Panc1 (cell line): ENCODE measurements around the gene EIF4E2. TPM values are rescaled to one million over a fixed set of nuclear protein-coding genes. Genes with fewer than 3 reads are reported as not detected.

Experiments used
- ATAC-seq: fragments of 200-7000 bp; cut with Tn5 transposase; 2 replicates; pipeline ENCODE4 v1.9.1; 2020; ENCODE audit warnings: mild to moderate bottlenecking, moderate library complexity
- BruUV-seq: library from RNA; stranded (reverse); fragments of 400-500 nt; replicated peaks from 2 replicates; lab custom pipeline; 2021; lab: Mats Ljungman, UMichigan
- CTCF ChIA-PET: fragments of 300-600 bp; sonication (Branson Sonifier 250); formaldehyde crosslinking; loops from one replicate; lab custom pipeline; 2022; ENCODE audit warnings: antibody characterized with exemption; lab: Charles Lee
- POLR2A ChIA-PET: fragments of 300-600 bp; sonication (Branson Sonifier 250); formaldehyde crosslinking; loops from one replicate; lab custom pipeline; 2022; ENCODE audit warnings: antibody characterized with exemption; lab: Charles Lee
- DNase-seq: peaks from one replicate; pipeline ENCODE4 v3.0.0-alpha.2; 2010; ENCODE audit warnings: low read depth, low spot score
- H3K27ac ChIP-seq: 2 replicates; pipeline ENCODE4 v1.5.1; 2011; ENCODE audit warnings: mild to moderate bottlenecking, low read length, inconsistent platforms
- H3K27me3 ChIP-seq: fragments of 200-500 bp; sonication (Bioruptor generic); 2 replicates; pipeline ENCODE4 v1.6.0; 2014; ENCODE audit warnings: low read length, inconsistent platforms; ENCODE audit not compliant: control insufficient read depth, insufficient read depth
- H3K36me3 ChIP-seq: fragments of 200-500 bp; sonication (Bioruptor generic); 2 replicates; pipeline ENCODE4 v1.5.1; 2014; ENCODE audit warnings: inconsistent platforms, mild to moderate bottlenecking, low read length, moderate library complexity; ENCODE audit not compliant: control insufficient read depth, insufficient read depth
- H3K4me1 ChIP-seq: 2 replicates; pipeline ENCODE4 v1.5.1; 2011; ENCODE audit warnings: inconsistent platforms, mild to moderate bottlenecking, low read length, moderate library complexity; ENCODE audit not compliant: control insufficient read depth, insufficient read depth
- H3K4me3 ChIP-seq, 2 experiments: 2 replicates each; pipeline ENCODE4 v1.5.1; 2011 to 2012; ENCODE audit warnings: low read depth in 2 of 2, low read length in 2 of 2, mild to moderate bottlenecking in 2 of 2, inconsistent platforms in 1 of 2, moderate library complexity in 1 of 2
- H3K9me3 ChIP-seq: fragments of 200-500 bp; sonication (Bioruptor generic); 2 replicates; pipeline ENCODE4 v1.5.1; 2014; ENCODE audit warnings: low read depth, mild to moderate bottlenecking, inconsistent platforms, low read length, moderate library complexity; ENCODE audit not compliant: control insufficient read depth, insufficient read depth
- POLR2AphosphoS5 ChIP-seq: IDR thresholded peaks from 2 replicates; pipeline ENCODE4 v1.6.1; 2012; ENCODE audit warnings: mild to moderate bottlenecking, low read depth, low read length, moderate library complexity
- SIN3A ChIP-seq: IDR thresholded peaks from 2 replicates; pipeline ENCODE4 v1.6.1; 2012; ENCODE audit warnings: low read depth, mild to moderate bottlenecking, low read length, moderate library complexity, borderline replicate concordance; ENCODE audit not compliant: insufficient read depth
- TCF7L2 ChIP-seq: IDR thresholded peaks from 2 replicates; pipeline ENCODE4 v1.6.1; 2011; ENCODE audit warnings: mild to moderate bottlenecking, low read depth, low read length, inconsistent platforms
- in situ Hi-C: cut with HindIII; loops from 2 replicates; pipeline ENCODE4 v1.10.0; 2016; ENCODE audit warnings: low sequenced_read_pairs, low pct_unique_long_range_greater_than_20kb
- intact Hi-C: fragments of 100-400 bp; cut with micrococcal nuclease; formaldehyde crosslinking; loops from one replicate; pipeline ENCODE4 v1.10.0; 2022; ENCODE audit not compliant: unreplicated experiment
- total RNA-seq: library from RNA; stranded (reverse); gene quantifications from one replicate; pipeline ENCODE4 v1.2.1, GENCODE V29; 2021; ENCODE audit not compliant: unreplicated experiment
- TF ChIP-seq, protein P1 (sequence below): fragments of 450-650 bp; IDR thresholded peaks from 2 replicates; pipeline ENCODE4 v1.5.1; 2017; ENCODE audit warnings: mild to moderate bottlenecking
- TF ChIP-seq, protein P2 (sequence below), 2 experiments: IDR thresholded peaks; 2 replicates each; pipeline ENCODE4 v1.6.1; 2011 to 2012; ENCODE audit warnings: low read depth in 2 of 2, control low read depth in 1 of 2, low read length in 1 of 2, mild to moderate bottlenecking in 1 of 2, moderate library complexity in 1 of 2; ENCODE audit not compliant: insufficient read depth in 1 of 2

The EIF4E2 gene
- total RNA-seq, 1 experiment from 2014 or later, result 84.0 TPM

DNA sequence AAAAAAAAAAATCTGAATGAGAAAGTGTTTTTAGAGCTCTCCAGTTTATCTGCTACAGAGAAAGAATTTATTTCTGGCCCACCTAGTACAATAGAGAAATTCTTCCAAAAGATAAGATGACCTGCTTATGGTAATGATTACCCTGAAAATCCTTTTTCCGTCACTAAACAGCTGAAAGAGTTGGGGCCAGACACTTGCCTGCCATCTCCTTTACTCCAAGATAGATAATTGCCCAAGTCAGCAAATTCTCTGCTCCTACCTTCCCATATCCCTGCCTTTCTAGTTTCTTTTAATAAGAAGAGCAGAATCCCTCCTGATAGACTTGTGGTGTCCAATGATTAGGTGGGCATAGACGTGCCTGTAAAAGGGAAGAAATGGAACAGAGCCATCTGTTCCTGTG is 28.1 kb downstream of the EIF4E2 start:
- ChIA-PET CTCF (no interaction called here), POLR2A (interaction anchor here (0.6 kb wide), 1 partner anchor 355 kb away, joined by 3 read pairs; no protein-coding TSS in a partner anchor)
- in situ Hi-C loops (no loop called here), intact Hi-C loops (no loop called here)
- no peak for TF ChIP-seq SIN3A
- Histone ChIP-seq H3K27me3 (no peaks in the 10 kb centered on the region), H3K9me3 (no peaks in the 10 kb centered on the region), H3K27ac (no peak overlapping the region), H3K4me1 (no peaks in the 10 kb centered on the region), H3K36me3 (peaks cover 4% of the 10 kb centered on the region), H3K4me3 (no peak overlapping the region)
- no TSS peak for BruUV-seq
- no peak for ATAC-seq
- no peak for DNase-seq

DNA sequence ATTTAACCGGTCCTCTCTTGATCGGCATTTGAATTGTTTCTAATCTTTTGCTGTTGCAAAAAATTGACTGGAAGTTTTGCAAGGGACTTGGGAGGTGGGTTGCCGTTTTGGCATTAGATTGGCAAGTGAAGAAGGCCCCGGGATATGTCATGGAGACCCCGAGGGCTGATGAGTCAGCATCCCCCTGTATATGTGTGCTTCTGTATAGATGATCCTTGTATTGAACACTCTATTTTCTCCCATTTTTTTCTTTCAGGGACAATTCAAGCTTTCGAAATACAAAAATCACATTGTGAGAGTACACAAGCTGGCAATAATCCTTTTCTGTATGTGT is 30.1 kb downstream of the EIF4E2 start:
- H3K4me1 ChIP-seq, result no peaks in the 10 kb centered on the region
- H3K27me3 ChIP-seq, result no peaks in the 10 kb centered on the region
- in situ Hi-C loops (no loop called here), intact Hi-C loops (no loop called here)
- H3K36me3 ChIP-seq, result peaks cover 4% of the 10 kb centered on the region
- no peak for ATAC-seq
- no peak overlapping the region for H3K27ac ChIP-seq
- DNase-seq, result no peak
- TF ChIP-seq TCF7L2 (no peak), POLR2AphosphoS5 (no peak), SIN3A (no peak)
- TF ChIP-seq, protein P1, sequence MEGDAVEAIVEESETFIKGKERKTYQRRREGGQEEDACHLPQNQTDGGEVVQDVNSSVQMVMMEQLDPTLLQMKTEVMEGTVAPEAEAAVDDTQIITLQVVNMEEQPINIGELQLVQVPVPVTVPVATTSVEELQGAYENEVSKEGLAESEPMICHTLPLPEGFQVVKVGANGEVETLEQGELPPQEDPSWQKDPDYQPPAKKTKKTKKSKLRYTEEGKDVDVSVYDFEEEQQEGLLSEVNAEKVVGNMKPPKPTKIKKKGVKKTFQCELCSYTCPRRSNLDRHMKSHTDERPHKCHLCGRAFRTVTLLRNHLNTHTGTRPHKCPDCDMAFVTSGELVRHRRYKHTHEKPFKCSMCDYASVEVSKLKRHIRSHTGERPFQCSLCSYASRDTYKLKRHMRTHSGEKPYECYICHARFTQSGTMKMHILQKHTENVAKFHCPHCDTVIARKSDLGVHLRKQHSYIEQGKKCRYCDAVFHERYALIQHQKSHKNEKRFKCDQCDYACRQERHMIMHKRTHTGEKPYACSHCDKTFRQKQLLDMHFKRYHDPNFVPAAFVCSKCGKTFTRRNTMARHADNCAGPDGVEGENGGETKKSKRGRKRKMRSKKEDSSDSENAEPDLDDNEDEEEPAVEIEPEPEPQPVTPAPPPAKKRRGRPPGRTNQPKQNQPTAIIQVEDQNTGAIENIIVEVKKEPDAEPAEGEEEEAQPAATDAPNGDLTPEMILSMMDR, result no peak
- TF ChIP-seq, protein P2, sequence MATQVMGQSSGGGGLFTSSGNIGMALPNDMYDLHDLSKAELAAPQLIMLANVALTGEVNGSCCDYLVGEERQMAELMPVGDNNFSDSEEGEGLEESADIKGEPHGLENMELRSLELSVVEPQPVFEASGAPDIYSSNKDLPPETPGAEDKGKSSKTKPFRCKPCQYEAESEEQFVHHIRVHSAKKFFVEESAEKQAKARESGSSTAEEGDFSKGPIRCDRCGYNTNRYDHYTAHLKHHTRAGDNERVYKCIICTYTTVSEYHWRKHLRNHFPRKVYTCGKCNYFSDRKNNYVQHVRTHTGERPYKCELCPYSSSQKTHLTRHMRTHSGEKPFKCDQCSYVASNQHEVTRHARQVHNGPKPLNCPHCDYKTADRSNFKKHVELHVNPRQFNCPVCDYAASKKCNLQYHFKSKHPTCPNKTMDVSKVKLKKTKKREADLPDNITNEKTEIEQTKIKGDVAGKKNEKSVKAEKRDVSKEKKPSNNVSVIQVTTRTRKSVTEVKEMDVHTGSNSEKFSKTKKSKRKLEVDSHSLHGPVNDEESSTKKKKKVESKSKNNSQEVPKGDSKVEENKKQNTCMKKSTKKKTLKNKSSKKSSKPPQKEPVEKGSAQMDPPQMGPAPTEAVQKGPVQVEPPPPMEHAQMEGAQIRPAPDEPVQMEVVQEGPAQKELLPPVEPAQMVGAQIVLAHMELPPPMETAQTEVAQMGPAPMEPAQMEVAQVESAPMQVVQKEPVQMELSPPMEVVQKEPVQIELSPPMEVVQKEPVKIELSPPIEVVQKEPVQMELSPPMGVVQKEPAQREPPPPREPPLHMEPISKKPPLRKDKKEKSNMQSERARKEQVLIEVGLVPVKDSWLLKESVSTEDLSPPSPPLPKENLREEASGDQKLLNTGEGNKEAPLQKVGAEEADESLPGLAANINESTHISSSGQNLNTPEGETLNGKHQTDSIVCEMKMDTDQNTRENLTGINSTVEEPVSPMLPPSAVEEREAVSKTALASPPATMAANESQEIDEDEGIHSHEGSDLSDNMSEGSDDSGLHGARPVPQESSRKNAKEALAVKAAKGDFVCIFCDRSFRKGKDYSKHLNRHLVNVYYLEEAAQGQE (IDR thresholded peaks at IDR 0.05; ENCODE audit: insufficient read depth in 1 of 2, low read depth in 2 of 2, low read length in 1 of 2), result no peak
- BruUV-seq, result no TSS peak
- H3K9me3 ChIP-seq, result no peaks in the 10 kb centered on the region
- POLR2A ChIA-PET, result no interaction called here
- no peak overlapping the region for H3K4me3 ChIP-seq
- CTCF ChIA-PET, result no interaction called here

DNA sequence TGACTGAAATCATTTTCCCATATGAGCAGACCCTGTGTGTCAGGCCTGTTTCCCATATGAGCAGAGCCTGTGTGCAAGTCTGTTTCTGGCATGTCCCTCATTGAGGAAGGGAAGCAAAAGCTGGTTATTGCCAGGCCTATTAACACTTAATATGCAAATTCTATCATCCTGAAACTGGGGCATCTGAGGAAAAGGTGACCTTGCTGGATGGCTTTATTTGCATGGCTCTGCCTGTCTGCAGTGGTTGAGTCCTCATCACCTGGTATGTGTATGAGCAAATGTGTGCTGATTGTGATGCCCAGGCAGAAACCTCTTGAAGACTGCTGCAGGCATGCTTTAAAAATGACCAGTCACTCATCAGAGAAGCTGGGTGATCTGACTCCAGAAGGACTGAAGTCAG is 31.2 kb downstream of the EIF4E2 start:
- Histone ChIP-seq H3K27me3 (no peaks in the 10 kb centered on the region), H3K36me3 (peaks cover 2% of the 10 kb centered on the region; the same call in 1 of the 2 replicates), H3K4me3 (no peak overlapping the region), H3K9me3 (no peaks in the 10 kb centered on the region), H3K4me1 (no peaks in the 10 kb centered on the region), H3K27ac (no peak overlapping the region)
- no peak for TF ChIP-seq POLR2AphosphoS5
- TF ChIP-seq SIN3A, result no peak
- TF ChIP-seq, protein P2 (IDR thresholded peaks at IDR 0.05; ENCODE audit: insufficient read depth in 1 of 2, low read depth in 2 of 2, low read length in 1 of 2), result no peak
- TF ChIP-seq, protein P1, result no peak
- TF ChIP-seq TCF7L2, result no peak
- intact Hi-C loops, result no loop called here
- CTCF ChIA-PET, result no interaction called here
- in situ Hi-C loops, result no loop called here
- POLR2A ChIA-PET, result no interaction called here
- no TSS peak for BruUV-seq
- DNase-seq (no peak), ATAC-seq (no peak)
